ENCODE results near the gene SMIM35.
"Not testable (repeated sequence)": the region's sequence is repeated elsewhere in the genome, so short reads cannot be mapped to it uniquely, and the experiment has no call there.

Gene SMIM35

GRCh38 chr11:118079491-118079890 is 7.3 kb downstream of the SMIM35 start:
- DNase-seq, result no peak

- no peak for DNase-seq
Measured at GRCh38 chr11:118078911-118079411, 7.8 kb downstream of the SMIM35 start.

- no peak for DNase-seq
Measured at GRCh38 chr11:118076754-118077281, 9.9 kb downstream of the SMIM35 start, which contains the start of gene TMPRSS4. Gene TMPRSS4 (plus strand): TSS chr11:118077078. CDS start chr11:118077303, 225 bp downstream.

- no peak for DNase-seq
Measured at GRCh38 chr11:118074785-118075184, 12.0 kb downstream of the SMIM35 start.

GRCh38 chr11:118074091-118074685 is 12.6 kb downstream of the SMIM35 start:
- DNase-seq, result no peak

- no peak for DNase-seq
Measured at GRCh38 chr11:118073554-118073953, 13.2 kb downstream of the SMIM35 start.

GRCh38 chr11:118071416-118072030 is 15.2 kb downstream of the SMIM35 start:
- no peak for DNase-seq

- DNase-seq, result no peak
Measured at GRCh38 chr11:118068945-118069612, 17.7 kb downstream of the SMIM35 start.

GRCh38 chr11:118068206-118068944 is 18.4 kb downstream of the SMIM35 start:
- no peak for DNase-seq

- no peak for DNase-seq
Measured at GRCh38 chr11:118067006-118067405, 19.8 kb downstream of the SMIM35 start.

GRCh38 chr11:118065384-118065783 is 21.4 kb downstream of the SMIM35 start:
- no peak for DNase-seq

- DNase-seq, result no peak
Measured at GRCh38 chr11:118064956-118065355, 21.8 kb downstream of the SMIM35 start.

- DNase-seq, result not testable (repeated sequence)
Measured at GRCh38 chr11:118062631-118063030, 24.1 kb downstream of the SMIM35 start.

- not testable (repeated sequence) for DNase-seq
Measured at GRCh38 chr11:118062181-118062580, 24.6 kb downstream of the SMIM35 start.

- no peak for DNase-seq
Measured at GRCh38 chr11:118061586-118062125, 25.1 kb downstream of the SMIM35 start.

GRCh38 chr11:118060869-118061268 is 25.9 kb downstream of the SMIM35 start:
- no peak for DNase-seq

GRCh38 chr11:118060081-118060661 is 26.6 kb downstream of the SMIM35 start:
- no peak for DNase-seq

GRCh38 chr11:118059246-118059940 is 27.4 kb downstream of the SMIM35 start:
- DNase-seq, result no peak

GRCh38 chr11:118058311-118059245 is 28.2 kb downstream of the SMIM35 start:
- no peak for DNase-seq
